Nephron (organoid): Measurements from ENCODE around the gene LRP4.

Experiments used
- H3K27ac Mint-ChIP-seq, 3 experiments: 2 replicates each; pipeline ENCODE4 v1.8.0; 2020; ENCODE audit warnings: mixed read lengths in 3 of 3, mild to moderate bottlenecking in 2 of 3, moderate library complexity in 1 of 3
- H3K27me3 Mint-ChIP-seq: 2 replicates; pipeline ENCODE4 v1.8.0; 2021; ENCODE audit warnings: low read depth, mild to moderate bottlenecking, moderate library complexity, mixed read lengths
- H3K36me3 Mint-ChIP-seq: 2 replicates; pipeline ENCODE4 v1.8.0; 2020; ENCODE audit warnings: low read depth, mixed read lengths
- H3K4me1 Mint-ChIP-seq: 2 replicates; pipeline ENCODE4 v1.8.0; 2020; ENCODE audit warnings: mixed read lengths
- H3K4me3 Mint-ChIP-seq, 3 experiments: 2 replicates each; pipeline ENCODE4 v1.8.0; 2020; ENCODE audit warnings: mild to moderate bottlenecking in 3 of 3, mixed read lengths in 3 of 3, moderate library complexity in 2 of 3
- H3K9me3 Mint-ChIP-seq: 2 replicates; pipeline ENCODE4 v1.8.0; 2020; ENCODE audit warnings: mixed read lengths
- CTCF ChIP-seq, 3 experiments: fragments of 200-600 bp; sonication (generic); IDR thresholded peaks; one replicate each; pipeline ENCODE4 v1.5.0; 2021; ENCODE audit warnings: antibody characterized with exemption in 3 of 3; ENCODE audit not compliant: unreplicated experiment in 3 of 3

Gene LRP4

GRCh38 chr11:46958777-46959176 lies 40.4 kb upstream of the LRP4 start:
- no peak overlapping the region for H3K4me3 Mint-ChIP-seq
- no peak for TF ChIP-seq CTCF (IDR thresholded peaks at IDR 0.05; ENCODE audit: unreplicated experiment in 3 of 3)
- H3K36me3 Mint-ChIP-seq, result peaks cover 59% of the 10 kb centered on the region
- H3K4me1 Mint-ChIP-seq, result no peaks in the 10 kb centered on the region
- H3K9me3 Mint-ChIP-seq, result peaks cover 20% of the 10 kb centered on the region
- no peaks in the 10 kb centered on the region for H3K27me3 Mint-ChIP-seq
- H3K27ac Mint-ChIP-seq, result no peak overlapping the region

- no peaks in the 10 kb centered on the region for H3K9me3 Mint-ChIP-seq
- peaks cover 16% of the 10 kb centered on the region for H3K36me3 Mint-ChIP-seq
- H3K27ac Mint-ChIP-seq, result no peak overlapping the region
- TF ChIP-seq CTCF (IDR thresholded peaks at IDR 0.05; ENCODE audit: unreplicated experiment in 3 of 3), result no peak
- H3K27me3 Mint-ChIP-seq, result no peaks in the 10 kb centered on the region
- H3K4me3 Mint-ChIP-seq, result no peak overlapping the region
- H3K4me1 Mint-ChIP-seq, result no peaks in the 10 kb centered on the region
Observed at GRCh38 chr11:46953093-46953492, 34.7 kb upstream of the LRP4 start.

- Mint-ChIP-seq H3K9me3 (no peaks in the 10 kb centered on the region), H3K27ac (no peak overlapping the region), H3K4me3 (no peak overlapping the region), H3K27me3 (no peaks in the 10 kb centered on the region), H3K36me3 (peaks cover 13% of the 10 kb centered on the region), H3K4me1 (no peaks in the 10 kb centered on the region)
- no peak for TF ChIP-seq CTCF (IDR thresholded peaks at IDR 0.05; ENCODE audit: unreplicated experiment in 3 of 3)
Observed at GRCh38 chr11:46952553-46952952, 34.2 kb upstream of the LRP4 start.

- Mint-ChIP-seq H3K9me3 (no peaks in the 10 kb centered on the region), H3K4me3 (no peak overlapping the region), H3K27ac (no peak overlapping the region), H3K4me1 (peaks cover 4% of the 10 kb centered on the region), H3K27me3 (no peaks in the 10 kb centered on the region), H3K36me3 (peaks cover 7% of the 10 kb centered on the region)
- TF ChIP-seq CTCF (IDR thresholded peaks at IDR 0.05; ENCODE audit: unreplicated experiment in 3 of 3), result no peak
Observed at GRCh38 chr11:46951864-46952263, 33.5 kb upstream of the LRP4 start.

- Mint-ChIP-seq H3K9me3 (no peaks in the 10 kb centered on the region), H3K4me3 (no peak overlapping the region), H3K27ac (no peak overlapping the region), H3K36me3 (peaks cover 13% of the 10 kb centered on the region), H3K27me3 (no peaks in the 10 kb centered on the region), H3K4me1 (peaks cover 10% of the 10 kb centered on the region)
- no peak for TF ChIP-seq CTCF (IDR thresholded peaks at IDR 0.05; ENCODE audit: unreplicated experiment in 3 of 3)
Observed at GRCh38 chr11:46949297-46949696, 30.9 kb upstream of the LRP4 start.

GRCh38 chr11:46948378-46949131 lies 30.2 kb upstream of the LRP4 start:
- Mint-ChIP-seq H3K27me3 (no peaks in the 10 kb centered on the region), H3K27ac (no peak overlapping the region), H3K36me3 (peaks cover 14% of the 10 kb centered on the region), H3K4me1 (peaks cover 10% of the 10 kb centered on the region), H3K9me3 (no peaks in the 10 kb centered on the region), H3K4me3 (no peak overlapping the region)
- TF ChIP-seq CTCF (IDR thresholded peaks at IDR 0.05; ENCODE audit: unreplicated experiment in 3 of 3), result no peak
